WI38 (cell line): ENCODE measurements around the gene UNC13C.

Source experiments
- H3K4me3 ChIP-seq: 2 replicates; pipeline ENCODE4 v1.5.1; 2011; ENCODE audit warnings: low read depth, mild to moderate bottlenecking, control low read depth, low read length
- CTCF ChIP-seq: IDR thresholded peaks from 2 replicates; pipeline ENCODE4 v1.5.1; 2012; ENCODE audit warnings: low read depth, mild to moderate bottlenecking, control low read depth, low read length

Gene UNC13C

DNA sequence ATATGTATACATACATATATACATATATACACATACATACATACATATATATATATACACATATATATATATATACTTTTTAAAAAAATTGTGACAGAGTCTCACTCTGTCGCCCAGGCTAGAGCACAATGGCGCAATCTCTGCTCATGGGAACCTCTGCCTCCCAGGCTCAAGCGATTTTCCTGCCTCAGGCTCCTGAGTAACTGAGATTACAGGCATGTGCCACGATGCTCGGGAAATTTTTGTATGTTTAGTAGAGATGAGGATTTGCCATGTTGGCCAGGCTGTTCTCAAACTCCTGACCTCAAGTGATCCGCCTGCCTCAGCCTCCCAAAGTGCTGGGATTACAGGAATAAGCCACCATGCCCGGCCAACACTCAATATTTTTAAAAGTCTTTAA, 302.5 kb downstream of the UNC13C start:
- no peak overlapping the region for H3K4me3 ChIP-seq
- TF ChIP-seq CTCF: no peak

DNA sequence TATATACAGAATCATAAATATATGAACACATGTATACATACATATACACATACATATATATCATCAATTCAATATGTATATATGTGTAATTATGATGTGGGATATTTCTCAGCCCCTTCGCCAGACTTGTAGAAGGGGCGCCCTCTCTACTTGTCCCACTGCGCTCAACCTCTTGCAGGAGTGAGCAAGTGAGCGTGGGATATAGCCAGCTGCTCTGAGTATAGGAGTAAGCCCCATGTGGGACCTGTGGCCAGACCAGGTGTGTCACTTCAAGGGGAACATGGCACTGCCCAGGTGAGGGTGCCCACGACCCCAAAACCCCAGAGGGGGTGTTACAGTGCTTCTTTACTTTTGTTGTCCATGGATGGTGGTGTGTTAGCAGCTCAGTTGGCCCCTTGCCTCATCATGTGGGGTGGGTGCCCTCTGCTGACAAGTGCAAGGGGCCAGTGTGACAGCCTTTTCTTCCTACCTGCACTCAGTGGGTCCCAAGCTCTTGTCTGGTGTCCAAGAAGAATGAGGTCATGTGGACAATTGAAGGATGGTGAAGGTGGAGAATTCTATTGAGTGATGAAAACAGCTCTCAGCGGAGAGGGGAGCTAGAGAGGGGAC, 304.1 kb downstream of the UNC13C start:
- no peak overlapping the region for H3K4me3 ChIP-seq

GRCh38 chr15:54288049-54288448, 309.8 kb downstream of the UNC13C start:
- no peak for TF ChIP-seq CTCF
- no peak overlapping the region for H3K4me3 ChIP-seq

More for the DNA sequence above, 304.1 kb downstream of the UNC13C start:
- TF ChIP-seq CTCF: no peak

DNA sequence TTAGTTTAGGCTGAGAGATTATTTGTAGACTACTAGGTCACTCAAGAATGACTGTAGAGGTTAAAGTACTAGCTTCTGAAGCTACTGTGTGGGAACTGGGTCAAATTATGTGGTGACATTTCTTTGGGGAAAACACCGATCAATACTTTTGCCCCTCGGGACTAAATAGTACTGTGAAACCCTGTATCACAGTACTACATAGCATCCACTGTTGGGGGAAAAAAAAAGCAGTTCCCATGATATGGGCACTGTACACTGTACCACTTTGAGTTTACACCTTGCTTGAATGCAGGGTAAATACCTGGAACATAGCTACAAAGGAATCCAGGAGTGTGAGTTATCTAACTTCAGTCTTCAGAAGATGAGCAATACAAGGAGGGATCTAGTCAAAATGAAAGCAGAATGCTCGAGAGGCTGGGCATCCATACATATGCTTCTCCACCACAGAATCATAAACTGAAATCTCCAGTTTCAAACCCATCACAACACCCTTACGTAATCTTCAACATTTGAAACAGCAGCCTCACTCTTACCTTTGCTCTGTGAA, 311.4 kb downstream of the UNC13C start:
- H3K4me3 ChIP-seq: no peak overlapping the region
- TF ChIP-seq CTCF: no peak

GRCh38 chr15:54298396-54298795, 320.2 kb downstream of the UNC13C start:
- H3K4me3 ChIP-seq: no peak overlapping the region
- no peak for TF ChIP-seq CTCF

DNA sequence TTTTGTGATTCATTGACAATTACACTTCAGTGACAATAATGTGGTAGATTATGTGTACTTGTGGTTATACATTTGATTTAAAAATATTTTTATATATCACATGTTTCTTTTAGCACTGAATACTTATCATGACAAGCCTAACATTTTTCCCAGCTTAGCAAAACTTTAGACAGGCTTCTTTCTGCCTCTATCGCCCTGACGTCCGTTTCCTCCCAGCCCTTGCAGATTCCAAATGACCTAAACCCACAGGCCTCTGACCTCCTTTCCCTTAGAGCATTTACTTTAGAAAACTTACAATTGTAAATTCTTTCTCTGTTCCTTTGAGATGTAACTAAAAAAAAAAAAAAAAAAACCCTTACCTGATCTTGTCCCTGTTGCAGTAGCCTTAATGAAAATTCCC, 326.1 kb downstream of the UNC13C start:
- H3K4me3 ChIP-seq: no peak overlapping the region
- TF ChIP-seq CTCF: no peak

DNA sequence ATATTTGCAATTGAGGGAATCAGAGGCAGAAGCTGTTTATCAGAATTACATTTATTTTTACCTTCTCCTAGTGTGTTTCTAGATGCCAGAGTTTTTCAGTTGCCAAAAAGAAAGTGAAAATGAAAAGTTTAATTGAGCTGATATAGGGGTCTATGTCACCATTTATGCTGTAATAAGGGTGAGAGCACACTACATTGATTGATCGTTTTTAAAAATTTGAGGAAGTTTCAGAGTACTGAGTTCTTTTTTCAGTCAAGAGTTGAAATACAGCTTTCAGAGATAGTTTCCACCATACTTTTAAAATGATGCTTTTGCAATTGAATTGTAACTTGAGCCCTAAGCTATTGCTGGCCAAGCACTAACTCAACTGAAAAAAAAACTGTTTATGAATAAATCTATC, 326.9 kb downstream of the UNC13C start:
- no peak for TF ChIP-seq CTCF

More for the DNA sequence above, 326.9 kb downstream of the UNC13C start:
- H3K4me3 ChIP-seq: no peak overlapping the region
